K562 (cell line): ENCODE data around the gene TRIM40. TPM values are rescaled to one million over a fixed set of nuclear protein-coding genes. Genes with fewer than 3 reads are reported as not detected.

Experiments
- ATAC-seq: fragments of 200-7000 bp; cut with Tn5 transposase; 3 replicates; pipeline ENCODE4 v1.9.1; 2020; ENCODE audit warnings: moderate library complexity
- BruUV-seq: library from RNA; stranded (reverse); fragments of 400-500 nt; replicated peaks from 2 replicates; lab custom pipeline; 2021; lab: Mats Ljungman, UMichigan
- CTCF ChIA-PET: fragments of 300-600 bp; formaldehyde crosslinking; extraction: SDS; loops from one replicate; lab custom pipeline; 2021; ENCODE audit warnings: low intra/inter-chr PET ratio; lab: Yijun Ruan, JAX
- POLR2A ChIA-PET: fragments of 300-600, 350-650 bp; sonication (Branson Sonifier 250); formaldehyde crosslinking; extraction: SDS; loops from one replicate; lab custom pipeline; 2021; ENCODE audit warnings: antibody characterized with exemption, inconsistent platforms; lab: Yijun Ruan, JAX
- DNase-seq, 4 experiments: peaks; one replicate each; pipeline versions ENCODE4 v3.0.0 to v3.0.0-alpha.2; 2011 to 2018; ENCODE audit warnings: low spot score in 3 of 4, mixed read lengths in 3 of 4; ENCODE audit errors: extremely low read depth in 1 of 4
- FAIRE-seq: peaks from 2 replicates; lab custom pipeline; 2011; peaks lifted over from hg19 to GRCh38; lab: Jason Lieb, UNC
- H2AFZ ChIP-seq: 2 replicates; pipeline ENCODE4 v1.6.0; 2011; ENCODE audit warnings: low read depth, low read length, control low read depth, inconsistent platforms
- H3K27ac ChIP-seq: fragments of 200-600 bp; 3 replicates; pipeline ENCODE4 v1.8.0; 2011; ENCODE audit warnings: low read depth, mild to moderate bottlenecking, control low read depth, inconsistent platforms, low read length, moderate library complexity, mixed read lengths; ENCODE audit errors: extremely low read depth
- H3K27me3 ChIP-seq, 2 experiments: fragments of 300-600 bp in 1 of 2; 2 replicates in 1 of 2; 3 replicates in 1 of 2; pipeline versions ENCODE4 v1.6.0 to v1.8.0; 2011; ENCODE audit warnings: inconsistent platforms in 2 of 2, low read length in 2 of 2, mild to moderate bottlenecking in 1 of 2, mixed read lengths in 1 of 2, moderate library complexity in 1 of 2; ENCODE audit not compliant: control insufficient read depth in 2 of 2, insufficient read depth in 2 of 2
- H3K36me3 ChIP-seq: fragments of 300-600 bp; 3 replicates; pipeline ENCODE4 v1.8.0; 2011; ENCODE audit warnings: mild to moderate bottlenecking, low read length, inconsistent platforms; ENCODE audit not compliant: control insufficient read depth, insufficient read depth
- H3K4me1 ChIP-seq, 2 experiments: fragments of 200-600 bp in 1 of 2; replicated peaks in 1 of 2; 2 replicates in 1 of 2; 3 replicates in 1 of 2; pipeline versions ENCODE4 v1.5.1 to v1.8.0; 2011; ENCODE audit warnings: inconsistent platforms in 2 of 2, low read length in 2 of 2, mild to moderate bottlenecking in 1 of 2, mixed read lengths in 1 of 2, moderate library complexity in 1 of 2; ENCODE audit not compliant: control insufficient read depth in 2 of 2, insufficient read depth in 2 of 2
- H3K4me2 ChIP-seq: 2 replicates; pipeline ENCODE4 v1.6.1; 2011; ENCODE audit warnings: low read length, control low read depth, inconsistent platforms, mixed read lengths; ENCODE audit not compliant: insufficient read depth
- H3K4me3 ChIP-seq: fragments of 200-600 bp; sonication (generic), shearing (Covaris generic); 2 replicates; pipeline ENCODE4 v1.5.1; 2016; ENCODE audit warnings: control low read depth, inconsistent platforms
- H3K79me2 ChIP-seq: fragments of 200-600 bp; 3 replicates; pipeline ENCODE4 v1.8.0; 2011; ENCODE audit warnings: low read length, inconsistent platforms; ENCODE audit not compliant: control insufficient read depth, insufficient read depth
- H3K9ac ChIP-seq, 2 experiments: 2 replicates each; pipeline versions ENCODE4 v1.6.0 to v1.6.1; 2011; ENCODE audit warnings: low read depth in 2 of 2, low read length in 2 of 2, control low read depth in 1 of 2, inconsistent platforms in 1 of 2, mild to moderate bottlenecking in 1 of 2, mixed read lengths in 1 of 2; ENCODE audit not compliant: insufficient read depth in 1 of 2
- H3K9me1 ChIP-seq: one replicate; pipeline ENCODE4 v1.6.0; 2011; ENCODE audit warnings: inconsistent platforms, mild to moderate bottlenecking, low read length, moderate library complexity; ENCODE audit not compliant: control insufficient read depth, insufficient read depth
- H3K9me3 ChIP-seq: replicated peaks from 2 replicates; pipeline ENCODE4 v1.5.1; 2011; ENCODE audit warnings: low read depth, low read length, inconsistent platforms; ENCODE audit not compliant: control insufficient read depth, insufficient read depth
- H4K20me1 ChIP-seq: replicated peaks from 2 replicates; pipeline ENCODE4 v1.6.1; 2011; ENCODE audit warnings: low read length, inconsistent platforms, mixed read lengths; ENCODE audit not compliant: control insufficient read depth, insufficient read depth
- NCOR1 ChIP-seq: fragments of 450-650 bp; IDR thresholded peaks from 2 replicates; pipeline ENCODE4 v1.6.1; 2016; ENCODE audit warnings: mild to moderate bottlenecking, moderate library complexity
- PCBP1 ChIP-seq: fragments of 200-400 bp; formaldehyde crosslinking; IDR thresholded peaks from 2 replicates; pipeline ENCODE4 v1.6.1; 2018; ENCODE audit warnings: mild to moderate bottlenecking, low read depth, low read length; ENCODE audit not compliant: poor library complexity, severe bottlenecking
- TAF7 ChIP-seq: fragments of 450-650 bp; IDR thresholded peaks from 2 replicates; pipeline ENCODE4 v1.6.1; 2016; ENCODE audit warnings: missing genetic modification characterization, missing compliant biosample characterization
- THRA ChIP-seq: fragments of 450-650 bp; IDR thresholded peaks from 2 replicates; pipeline ENCODE4 v1.6.1; 2017; ENCODE audit warnings: mild to moderate bottlenecking, moderate library complexity
- ZNF143 ChIP-seq: sonication (generic); formaldehyde crosslinking; IDR thresholded peaks from 2 replicates; pipeline ENCODE4 v1.9.0; 2022; ENCODE audit warnings: mild to moderate bottlenecking, missing genetic modification reagents
- ZNF512 ChIP-seq: IDR thresholded peaks from 2 replicates; pipeline ENCODE4 v1.6.1; 2016; ENCODE audit warnings: missing genetic modification characterization, missing compliant biosample characterization
- WGBS: fragments of 100-300 bp; shearing (Covaris generic); methylation state at CpG from one replicate; pipeline ENCODE4 v1.1.6; 2016; ENCODE audit warnings: low coverage, mixed read lengths; ENCODE audit not compliant: insufficient coverage; ENCODE audit errors: missing lambda C conversion rate; 5-methylcytosine and 5-hydroxymethylcytosine counted together
- in situ Hi-C: fragments of 300-500 bp; cut with MboI; formaldehyde crosslinking; loops from 4 replicates; pipeline ENCODE4 v1.15.0; 2018; ENCODE audit warnings: inconsistent platforms, mixed read lengths
- intact Hi-C: fragments of 100-400 bp; cut with micrococcal nuclease; formaldehyde crosslinking; loops from 2 replicates; pipeline ENCODE4 v1.14.2; 2022
- polyA plus RNA-seq, 8 experiments: library from polyadenylated mRNA; depleted of rRNA in 4 of 8; stranded (reverse) in 5 of 8; unstranded in 3 of 8; fragments of >200 nt; fragmentation: Nextera tagmentation in 2 of 8; fragmentation: Illumina TruSeq in 1 of 8; extraction: Ambion mirVana in 2 of 8; extraction: Trizol in 1 of 8; gene quantifications; 2 replicates each; pipeline versions ENCODE4 v1.2.1 to v1.2.3, GENCODE V29; 2011 to 2014; ENCODE audit warnings: inconsistent platforms in 1 of 8, missing spikeins in 1 of 8
- total RNA-seq, 7 experiments: library from RNA; depleted of rRNA in 6 of 7; stranded (reverse); fragments of >200 nt in 6 of 7; fragmentation: Illumina TruSeq in 2 of 7; extraction: Trizol in 2 of 7; gene quantifications; 2 replicates each; pipeline versions ENCODE4 v1.2.1 to v1.2.3, GENCODE V29; 2011 to 2021; ENCODE audit warnings: low replicate concordance in 1 of 7
- TF ChIP-seq, protein P1 (sequence below): sonication (generic); formaldehyde crosslinking; IDR thresholded peaks from 2 replicates; pipeline ENCODE4 v1.8.1; 2022; ENCODE audit warnings: missing genetic modification reagents

TRIM40 gene
- total and polyA plus RNA-seq, 9 of the 15 experiments (the other 6 are each of a cell fraction or from before 2014, with no cell fraction given) = 0.04 to 0.08 TPM; not detected in 7

DNA sequence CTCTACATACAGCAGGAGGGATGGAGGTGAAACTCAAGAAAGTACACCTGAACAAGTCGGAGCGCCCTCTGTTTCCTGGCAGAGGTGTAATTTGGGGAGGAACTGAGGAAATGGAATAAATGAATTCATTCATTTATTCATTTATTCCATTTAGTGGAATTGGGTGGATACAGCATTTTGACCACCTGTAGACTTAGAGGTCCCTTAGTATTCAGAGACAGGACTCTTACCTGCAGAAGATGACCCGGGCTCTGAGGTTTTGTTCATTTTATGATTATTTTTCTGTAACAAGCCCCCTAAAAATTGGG lies 32.1 kb upstream of the TRIM40 start:
- Histone ChIP-seq H3K9me1 (no peaks in the 10 kb centered on the region), H3K36me3 (no peaks in the 10 kb centered on the region), H3K4me2 (no peak overlapping the region), H3K79me2 (no peaks in the 10 kb centered on the region), H4K20me1 (no peaks in the 10 kb centered on the region), H3K4me1 (peaks cover 22 to 28% of the 10 kb centered on the region in 2 experiments), H3K9ac (peak overlapping the region in 1 of 2 experiments; percentile 80; a peak in 1 of 4 replicates), H3K4me3 (no peak overlapping the region), H3K27ac (no peak overlapping the region), H3K27me3 (peaks cover 17 to 31% of the 10 kb centered on the region in 2 experiments), H2AFZ (peak overlapping the region; percentile 98), H3K9me3 (no peaks in the 10 kb centered on the region)
- WGBS = 11% methylated on average over 3 of the region's 3 CpGs
- no peak for DNase-seq
- in situ Hi-C loops = no loop called here
- POLR2A ChIA-PET = interaction anchor here (0.7 to 1.3 kb wide), 5 partner anchors 22 to 139 kb away, joined by 3 to 5 read pairs (median 3); partner anchors contain the start of genes POLR1H and PPP1R11
- CTCF ChIA-PET = interaction anchor here (0.9 to 4.2 kb wide), 3 partner anchors 27 to 67 kb away, joined by 4 to 66 read pairs (median 14); no protein-coding TSS in a partner anchor
- BruUV-seq = no TSS peak
- intact Hi-C loops = loop anchor here (1.0 to 10.0 kb wide), 5 partner anchors 27 to 293 kb away; partner anchors contain the start of gene PPP1R11
- TF ChIP-seq, protein P1, sequence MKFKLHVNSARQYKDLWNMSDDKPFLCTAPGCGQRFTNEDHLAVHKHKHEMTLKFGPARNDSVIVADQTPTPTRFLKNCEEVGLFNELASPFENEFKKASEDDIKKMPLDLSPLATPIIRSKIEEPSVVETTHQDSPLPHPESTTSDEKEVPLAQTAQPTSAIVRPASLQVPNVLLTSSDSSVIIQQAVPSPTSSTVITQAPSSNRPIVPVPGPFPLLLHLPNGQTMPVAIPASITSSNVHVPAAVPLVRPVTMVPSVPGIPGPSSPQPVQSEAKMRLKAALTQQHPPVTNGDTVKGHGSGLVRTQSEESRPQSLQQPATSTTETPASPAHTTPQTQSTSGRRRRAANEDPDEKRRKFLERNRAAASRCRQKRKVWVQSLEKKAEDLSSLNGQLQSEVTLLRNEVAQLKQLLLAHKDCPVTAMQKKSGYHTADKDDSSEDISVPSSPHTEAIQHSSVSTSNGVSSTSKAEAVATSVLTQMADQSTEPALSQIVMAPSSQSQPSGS (CRISPR knock-in tag) = no peak
- TF ChIP-seq PCBP1 = no peak
- no peak for TF ChIP-seq ZNF512 (tag)
- TF ChIP-seq TAF7 (tag) = no peak
- no peak for TF ChIP-seq ZNF143 (CRISPR knock-in tag)
- no peak for TF ChIP-seq NCOR1
- no peak for TF ChIP-seq THRA
- no peak for FAIRE-seq
- ATAC-seq = no peak
